ENCODE results near the gene PTPN4. TPM values are rescaled to one million over a fixed set of nuclear protein-coding genes. Genes with fewer than 3 reads are reported as not detected.
A peak's percentile ranks its signal among the peaks of the same experiment; 100 is the strongest.

PTPN4 gene
- total and polyA plus RNA-seq, 10 of the 15 experiments (the other 5 are each of a cell fraction or from before 2014, with no cell fraction given): 5.0 to 29.7 (median 23.7) TPM

DNA sequence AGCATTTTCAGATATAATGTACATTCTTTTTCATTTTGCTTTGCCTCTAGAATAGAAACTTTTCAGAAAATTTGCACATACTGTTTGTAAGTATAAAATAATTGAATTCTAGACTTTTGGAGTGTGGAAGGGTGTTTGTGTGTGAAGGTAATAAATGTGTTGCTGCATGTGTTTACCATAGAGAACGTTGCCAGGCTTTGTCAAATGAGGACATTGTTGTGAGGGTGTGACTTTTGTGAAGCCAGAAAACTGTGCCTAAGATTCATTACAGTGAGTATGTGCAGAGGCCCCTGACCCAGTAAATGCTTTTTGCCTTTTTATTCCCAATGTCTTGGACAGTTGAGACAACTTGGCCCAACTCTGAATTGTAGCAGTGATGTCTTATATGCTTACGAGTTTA is 222.8 kb downstream of the PTPN4 start:
- Histone ChIP-seq H2AFZ (ENCODE audit: control insufficient read depth, low read depth, low read length) (no peak overlapping the region), H3K9ac (ENCODE audit: control insufficient read depth, insufficient read depth, low read length) (no peak overlapping the region), H3K27me3 (replicated peaks in 1 of 2; ENCODE audit: control insufficient read depth in 2 of 2, insufficient read depth in 2 of 2, low read length in 1 of 2) (no peaks in the 10 kb centered on the region), H3K4me1 (ENCODE audit: control insufficient read depth, insufficient read depth, low read length) (no peaks in the 10 kb centered on the region), H3K36me3 (ENCODE audit: control insufficient read depth in 2 of 2, insufficient read depth in 2 of 2, low read length in 1 of 2) (no peaks in the 10 kb centered on the region), H3K4me2 (ENCODE audit: control insufficient read depth, insufficient read depth) (no peak overlapping the region), H4K20me1 (ENCODE audit: control insufficient read depth, insufficient read depth) (no peaks in the 10 kb centered on the region), H3K9me3 (replicated peaks; ENCODE audit: control insufficient read depth, insufficient read depth, low read length) (no peaks in the 10 kb centered on the region), H3K4me3 (no peak overlapping the region), H3K27ac (ENCODE audit: control insufficient read depth, insufficient read depth) (no peak overlapping the region), H3K79me2 (ENCODE audit: control insufficient read depth, insufficient read depth, low read length) (no peaks in the 10 kb centered on the region)
- TF ChIP-seq NR2C2 (IDR thresholded peaks at IDR 0.05; ENCODE audit: borderline replicate concordance, control insufficient read depth, insufficient read length, low read depth) (no peak), SIN3A (IDR thresholded peaks at IDR 0.05; ENCODE audit: low read depth, low read length) (no peak), CBFB (IDR thresholded peaks at IDR 0.05; ENCODE audit: low read depth) (no peak), RELA (IDR thresholded peaks at IDR 0.05; ENCODE audit: borderline replicate concordance, partially characterized antibody) (no peak)
- no peak for DNase-seq (ENCODE audit: low read depth, low spot score)
- no TSS peak for BruUV-seq (replicated peaks)
- RAD21 ChIA-PET (ENCODE audit: unreplicated experiment): interaction anchor here (1.0 kb wide), 1 partner anchor 223 kb away, joined by 4 read pairs; the partner anchor contains the start of gene PTPN4
- POLR2A ChIA-PET: interaction anchor here (0.9 kb wide), 1 partner anchor 9 kb away, joined by 3 read pairs; no protein-coding TSS in a partner anchor
- CTCF ChIA-PET: interaction anchor here (1.3 to 1.9 kb wide), 2 partner anchors 39 to 192 kb away, joined by 3 to 8 read pairs; no protein-coding TSS in a partner anchor
- no peak for FAIRE-seq
- ATAC-seq: no peak
- SMC1A ChIA-PET (ENCODE audit: uncharacterized antibody, unreplicated experiment): interaction anchor here (0.8 to 1.5 kb wide), 3 partner anchors 11 to 192 kb away, joined by 3 to 4 read pairs (median 3); no protein-coding TSS in a partner anchor
- intact Hi-C loops (cut with micrococcal nuclease; ENCODE audit: unreplicated experiment) (no loop called here), in situ Hi-C loops (cut with MboI) (no loop called here)
- 73% methylated on average over 2 of the region's 2 CpGs for WGBS (ENCODE audit: insufficient coverage, insufficient replicate concordance, low lambda C conversion rate, missing lambda C conversion rate)

DNA sequence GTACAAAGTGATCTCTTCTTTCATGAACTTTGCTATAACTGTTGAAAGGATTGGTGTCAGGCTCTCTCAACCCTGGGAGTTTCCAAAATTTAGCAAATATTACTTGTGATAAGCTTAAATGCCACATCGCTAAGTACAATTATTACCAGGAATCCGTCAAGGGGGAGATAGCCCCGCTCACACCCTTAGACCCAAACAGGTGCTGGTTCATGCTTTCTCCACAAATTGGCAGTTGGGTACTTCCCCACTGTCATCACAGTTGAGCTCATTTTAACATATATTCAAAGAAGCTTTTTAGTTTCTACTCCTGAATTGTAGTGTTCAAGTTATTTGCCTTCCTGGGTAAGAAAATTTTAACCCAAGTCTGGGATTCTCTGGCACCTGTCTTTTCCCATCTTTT is 223.4 kb downstream of the PTPN4 start:
- WGBS (ENCODE audit: insufficient coverage, insufficient replicate concordance, low lambda C conversion rate, missing lambda C conversion rate): 74% methylated on average over 3 of the region's 3 CpGs
- BruUV-seq (replicated peaks): no TSS peak
- DNase-seq (ENCODE audit: low read depth, low spot score) (no peak), FAIRE-seq (no peak), ATAC-seq (peak; percentile 32; the same call in 1 of the 3 replicates)
- H4K20me1 ChIP-seq (ENCODE audit: control insufficient read depth, insufficient read depth): no peaks in the 10 kb centered on the region
- H3K4me3 ChIP-seq: no peak overlapping the region
- no peaks in the 10 kb centered on the region for H3K36me3 ChIP-seq (ENCODE audit: control insufficient read depth in 2 of 2, insufficient read depth in 2 of 2, low read length in 1 of 2)
- H3K9ac ChIP-seq (ENCODE audit: control insufficient read depth, insufficient read depth, low read length): no peak overlapping the region
- ChIA-PET POLR2A (interaction anchor here (0.9 kb wide), 1 partner anchor 9 kb away, joined by 3 read pairs; no protein-coding TSS in a partner anchor), RAD21 (ENCODE audit: unreplicated experiment) (interaction anchor here (1.0 kb wide), 1 partner anchor 223 kb away, joined by 4 read pairs; the partner anchor contains the start of gene PTPN4), SMC1A (ENCODE audit: uncharacterized antibody, unreplicated experiment) (interaction anchor here (0.8 to 1.6 kb wide), 4 partner anchors 10 to 193 kb away, joined by 3 to 4 read pairs (median 4); no protein-coding TSS in a partner anchor), CTCF (interaction anchor here (0.7 to 1.9 kb wide), 4 partner anchors 39 to 193 kb away, joined by 3 to 8 read pairs (median 4); no protein-coding TSS in a partner anchor)
- H2AFZ ChIP-seq (ENCODE audit: control insufficient read depth, low read depth, low read length): no peak overlapping the region
- in situ Hi-C loops (cut with MboI) (no loop called here), intact Hi-C loops (cut with micrococcal nuclease; ENCODE audit: unreplicated experiment) (no loop called here)
- no peaks in the 10 kb centered on the region for H3K27me3 ChIP-seq (replicated peaks in 1 of 2; ENCODE audit: control insufficient read depth in 2 of 2, insufficient read depth in 2 of 2, low read length in 1 of 2)
- no peaks in the 10 kb centered on the region for H3K4me1 ChIP-seq (ENCODE audit: control insufficient read depth, insufficient read depth, low read length)
- TF ChIP-seq, protein P1, sequence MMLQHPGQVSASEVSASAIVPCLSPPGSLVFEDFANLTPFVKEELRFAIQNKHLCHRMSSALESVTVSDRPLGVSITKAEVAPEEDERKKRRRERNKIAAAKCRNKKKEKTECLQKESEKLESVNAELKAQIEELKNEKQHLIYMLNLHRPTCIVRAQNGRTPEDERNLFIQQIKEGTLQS (IDR thresholded peaks at IDR 0.05; ENCODE audit: borderline replicate concordance, extremely low read depth, low read depth, low read length): no peak
- TF ChIP-seq, protein P2, sequence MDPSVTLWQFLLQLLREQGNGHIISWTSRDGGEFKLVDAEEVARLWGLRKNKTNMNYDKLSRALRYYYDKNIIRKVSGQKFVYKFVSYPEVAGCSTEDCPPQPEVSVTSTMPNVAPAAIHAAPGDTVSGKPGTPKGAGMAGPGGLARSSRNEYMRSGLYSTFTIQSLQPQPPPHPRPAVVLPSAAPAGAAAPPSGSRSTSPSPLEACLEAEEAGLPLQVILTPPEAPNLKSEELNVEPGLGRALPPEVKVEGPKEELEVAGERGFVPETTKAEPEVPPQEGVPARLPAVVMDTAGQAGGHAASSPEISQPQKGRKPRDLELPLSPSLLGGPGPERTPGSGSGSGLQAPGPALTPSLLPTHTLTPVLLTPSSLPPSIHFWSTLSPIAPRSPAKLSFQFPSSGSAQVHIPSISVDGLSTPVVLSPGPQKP (IDR thresholded peaks at IDR 0.05; ENCODE audit: low read depth, low read length): no peak
- TF ChIP-seq MYB (IDR thresholded peaks at IDR 0.05; ENCODE audit: borderline replicate concordance, low read depth, low read length): no peak
- TF ChIP-seq ZNF207 (IDR thresholded peaks at IDR 0.05; ENCODE audit: borderline replicate concordance): no peak
- no peak for TF ChIP-seq PAX8 (IDR thresholded peaks at IDR 0.05)
- no peak for TF ChIP-seq HDAC6 (IDR thresholded peaks at IDR 0.05; ENCODE audit: unreplicated experiment)
- TF ChIP-seq ZSCAN29 (IDR thresholded peaks at IDR 0.05): no peak
- H3K79me2 ChIP-seq (ENCODE audit: control insufficient read depth, insufficient read depth, low read length): no peaks in the 10 kb centered on the region
- no peak overlapping the region for H3K4me2 ChIP-seq (ENCODE audit: control insufficient read depth, insufficient read depth)
- no peaks in the 10 kb centered on the region for H3K9me3 ChIP-seq (replicated peaks; ENCODE audit: control insufficient read depth, insufficient read depth, low read length)
- no peak overlapping the region for H3K27ac ChIP-seq (ENCODE audit: control insufficient read depth, insufficient read depth)

All from GM12878 (cell line).